ENCODE data around the gene SP5. TPM values are rescaled to one million over a fixed set of nuclear protein-coding genes. Genes with fewer than 3 reads are reported as not detected.

SP5 gene
- total RNA-seq, 2 donors from 2014 or later, result 1.4 TPM; not detected in 1

DNA sequence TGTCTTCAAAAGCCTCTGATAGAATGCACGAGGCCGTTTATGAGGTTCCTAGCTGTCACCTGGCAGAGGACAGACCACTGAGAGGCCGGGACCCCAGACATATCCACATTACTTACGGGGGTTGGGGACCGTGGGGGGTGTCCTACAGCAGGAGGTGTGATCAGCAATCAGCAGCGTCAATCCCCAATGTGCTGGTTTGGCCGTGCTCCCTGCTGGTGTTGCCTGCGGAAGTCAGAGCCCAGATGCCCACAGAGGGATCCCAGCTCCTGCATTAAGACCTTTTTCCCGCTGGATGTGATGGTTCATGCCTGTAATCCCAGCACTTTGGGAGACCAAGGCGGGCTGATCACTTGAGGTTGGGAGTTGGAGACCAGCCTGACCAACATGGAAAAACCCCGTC is 20.8 kb upstream of the SP5 start:
- H3K9me3 Mint-ChIP-seq, result no peaks in the 10 kb centered on the region
- DNase-seq, result no peak
- no peaks in the 10 kb centered on the region for H3K4me1 Mint-ChIP-seq (ENCODE audit: low read depth)
- H3K27me3 Mint-ChIP-seq (ENCODE audit: low read depth), result peaks cover 10% of the 10 kb centered on the region
- H3K36me3 Mint-ChIP-seq (ENCODE audit: insufficient read depth in 2 of 2), result no peaks in the 10 kb centered on the region
- H3K4me3 Mint-ChIP-seq, result no peak overlapping the region
- no peak overlapping the region for H3K27ac Mint-ChIP-seq
- ATAC-seq (replicated peaks in 1 of 2), result no peak

GRCh38 chr2:170695521-170696410 is 19.4 kb upstream of the SP5 start:
- Mint-ChIP-seq H3K27me3 (ENCODE audit: low read depth) (peaks cover 10% of the 10 kb centered on the region), H3K4me1 (ENCODE audit: low read depth) (no peaks in the 10 kb centered on the region), H3K9me3 (no peaks in the 10 kb centered on the region), H3K4me3 (no peak overlapping the region), H3K27ac (no peak overlapping the region), H3K36me3 (ENCODE audit: insufficient read depth in 2 of 2) (no peaks in the 10 kb centered on the region)
- ATAC-seq (replicated peaks in 1 of 2) (no peak), DNase-seq (no peak)

- peaks cover 0 to 2% of the 10 kb centered on the region in 2 donors for H3K9me3 Mint-ChIP-seq
- peaks cover 21% of the 10 kb centered on the region for H3K27me3 Mint-ChIP-seq (ENCODE audit: low read depth)
- H3K36me3 Mint-ChIP-seq (ENCODE audit: insufficient read depth in 2 of 2), result no peaks in the 10 kb centered on the region
- H3K4me3 Mint-ChIP-seq, result no peak overlapping the region
- no peaks in the 10 kb centered on the region for H3K4me1 Mint-ChIP-seq (ENCODE audit: low read depth)
- H3K27ac Mint-ChIP-seq, result no peak overlapping the region
- ATAC-seq (replicated peaks in 1 of 2) (no peak), DNase-seq (no peak)
Observed at GRCh38 chr2:170696948-170697347, 18.2 kb upstream of the SP5 start.

- Mint-ChIP-seq H3K9me3 (peaks cover 2 to 3% of the 10 kb centered on the region in 2 donors), H3K27me3 (ENCODE audit: low read depth) (peaks cover 11% of the 10 kb centered on the region), H3K36me3 (ENCODE audit: insufficient read depth in 2 of 2) (no peaks in the 10 kb centered on the region), H3K27ac (no peak overlapping the region), H3K4me3 (no peak overlapping the region), H3K4me1 (ENCODE audit: low read depth) (no peaks in the 10 kb centered on the region)
- no peak for DNase-seq
- ATAC-seq (replicated peaks in 1 of 2), result no peak
Observed at GRCh38 chr2:170701011-170701410, 14.1 kb upstream of the SP5 start.

DNA sequence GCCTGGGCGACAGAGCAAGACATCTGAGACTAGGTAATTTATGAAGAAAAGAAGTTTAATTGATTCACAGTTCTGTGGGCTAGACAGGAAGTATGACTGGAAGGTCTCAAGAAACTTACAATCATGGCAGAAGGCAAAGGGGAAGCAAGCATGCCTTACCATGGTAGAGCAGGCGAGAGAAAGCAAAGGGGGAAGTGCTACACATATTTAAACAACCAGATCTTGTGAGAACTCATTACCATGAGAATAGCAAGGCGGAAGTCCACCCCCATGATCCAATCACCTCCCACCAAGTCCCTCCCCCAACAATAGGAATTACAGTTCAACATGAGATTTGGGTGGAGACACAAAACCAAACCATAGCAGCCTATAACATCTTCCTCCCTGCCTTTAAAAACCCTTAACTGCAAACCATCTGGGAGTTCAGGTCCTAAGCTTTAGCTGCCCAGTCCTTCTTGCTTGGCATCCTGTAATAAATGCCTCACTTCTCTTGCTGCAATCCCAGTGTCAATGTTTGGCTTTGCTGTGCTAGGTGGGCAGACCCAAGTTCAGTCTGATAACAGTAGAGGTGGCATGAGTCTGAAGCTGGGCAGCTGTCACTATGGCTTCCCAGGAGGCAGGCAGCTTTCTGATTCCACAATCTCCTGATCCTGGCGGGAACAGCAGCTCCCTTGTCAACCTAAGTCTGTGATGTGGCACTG is 11.2 kb upstream of the SP5 start:
- Mint-ChIP-seq H3K9me3 (peaks cover 2 to 3% of the 10 kb centered on the region in 2 donors), H3K36me3 (ENCODE audit: insufficient read depth in 2 of 2) (no peaks in the 10 kb centered on the region)

GRCh38 chr2:170707821-170708795 is 7.0 kb upstream of the SP5 start:
- Mint-ChIP-seq H3K9me3 (peaks cover 0 to under 1% of the 10 kb centered on the region in 2 donors), H3K4me1 (ENCODE audit: low read depth) (peaks cover 19% of the 10 kb centered on the region), H3K36me3 (ENCODE audit: insufficient read depth in 2 of 2) (no peaks in the 10 kb centered on the region), H3K27ac (no peak overlapping the region), H3K4me3 (no peak overlapping the region), H3K27me3 (ENCODE audit: low read depth) (peaks cover 56% of the 10 kb centered on the region)
- no peak for DNase-seq
- ATAC-seq (replicated peaks in 1 of 2), result no peak

More for the DNA sequence above, 11.2 kb upstream of the SP5 start:
- ATAC-seq (replicated peaks in 1 of 2), result no peak
- no peak overlapping the region for H3K4me3 Mint-ChIP-seq
- H3K27ac Mint-ChIP-seq, result no peak overlapping the region
- DNase-seq, result no peak
- peaks cover 8% of the 10 kb centered on the region for H3K4me1 Mint-ChIP-seq (ENCODE audit: low read depth)
- peaks cover 29% of the 10 kb centered on the region for H3K27me3 Mint-ChIP-seq (ENCODE audit: low read depth)

DNA sequence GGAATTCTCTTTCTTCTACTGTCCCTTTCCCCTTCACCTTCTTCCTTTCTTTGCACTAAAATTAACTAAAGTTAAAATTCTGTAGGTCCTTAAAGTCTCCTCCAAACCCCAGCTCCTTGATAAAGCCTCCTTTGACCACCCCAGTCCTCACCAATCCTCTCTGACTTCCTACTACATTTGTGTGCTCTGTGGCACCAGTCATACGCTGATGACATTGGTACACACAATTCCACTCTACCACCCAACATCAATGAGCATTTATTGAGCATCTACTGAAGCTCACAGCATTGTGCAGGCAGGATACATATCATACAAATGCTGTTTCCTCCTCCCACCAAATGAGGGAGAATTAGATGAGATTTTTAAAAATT is 4.5 kb upstream of the SP5 start:
- no peaks in the 10 kb centered on the region for H3K9me3 Mint-ChIP-seq
- DNase-seq (no peak), ATAC-seq (replicated peaks in 1 of 2) (no peak)
- H3K4me3 Mint-ChIP-seq, result no peak overlapping the region
- H3K27ac Mint-ChIP-seq, result no peak overlapping the region
- H3K36me3 Mint-ChIP-seq (ENCODE audit: insufficient read depth in 2 of 2), result peaks cover 3 to 4% of the 10 kb centered on the region in 2 donors
- H3K27me3 Mint-ChIP-seq (ENCODE audit: low read depth), result peaks cover 72% of the 10 kb centered on the region
- H3K4me1 Mint-ChIP-seq (ENCODE audit: low read depth), result peaks cover 31% of the 10 kb centered on the region

DNA sequence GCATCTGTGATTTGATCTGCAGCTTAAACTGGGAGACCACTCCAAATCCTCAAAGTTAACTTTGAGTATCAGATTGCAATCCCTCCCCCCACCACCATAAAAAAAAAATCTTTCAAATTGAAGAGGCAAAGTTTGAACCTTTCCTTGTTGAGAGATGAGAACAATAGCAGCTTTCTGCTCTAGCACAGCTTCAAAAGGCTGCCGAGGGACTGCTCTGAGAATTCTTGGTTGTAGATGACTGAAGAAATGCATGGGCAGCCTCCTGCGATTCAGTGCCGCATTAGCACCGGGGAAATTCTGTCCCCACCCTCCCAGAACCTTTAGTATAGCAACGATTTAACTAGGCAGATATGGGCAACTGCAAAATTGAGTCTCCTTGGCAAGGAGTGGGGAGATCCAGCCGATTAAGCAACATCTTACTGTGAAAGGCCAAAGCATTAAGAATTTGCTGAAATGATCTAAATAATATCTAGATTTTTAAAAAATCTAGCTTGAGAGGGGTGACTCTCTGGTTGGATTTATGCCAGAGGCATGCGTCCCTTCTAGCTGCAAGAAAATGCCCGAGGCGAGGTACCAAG is 3.9 kb upstream of the SP5 start:
- no peaks in the 10 kb centered on the region for H3K9me3 Mint-ChIP-seq
- peak overlapping the region; percentile 10 to 23 for H3K4me3 Mint-ChIP-seq
- DNase-seq (no peak), ATAC-seq (replicated peaks in 1 of 2) (no peak)
- H3K4me1 Mint-ChIP-seq (ENCODE audit: low read depth), result peaks cover 33% of the 10 kb centered on the region
- H3K36me3 Mint-ChIP-seq (ENCODE audit: insufficient read depth in 2 of 2), result peaks cover 4% of the 10 kb centered on the region in 2 donors
- peaks cover 75% of the 10 kb centered on the region for H3K27me3 Mint-ChIP-seq (ENCODE audit: low read depth)
- no peak overlapping the region for H3K27ac Mint-ChIP-seq

DNA sequence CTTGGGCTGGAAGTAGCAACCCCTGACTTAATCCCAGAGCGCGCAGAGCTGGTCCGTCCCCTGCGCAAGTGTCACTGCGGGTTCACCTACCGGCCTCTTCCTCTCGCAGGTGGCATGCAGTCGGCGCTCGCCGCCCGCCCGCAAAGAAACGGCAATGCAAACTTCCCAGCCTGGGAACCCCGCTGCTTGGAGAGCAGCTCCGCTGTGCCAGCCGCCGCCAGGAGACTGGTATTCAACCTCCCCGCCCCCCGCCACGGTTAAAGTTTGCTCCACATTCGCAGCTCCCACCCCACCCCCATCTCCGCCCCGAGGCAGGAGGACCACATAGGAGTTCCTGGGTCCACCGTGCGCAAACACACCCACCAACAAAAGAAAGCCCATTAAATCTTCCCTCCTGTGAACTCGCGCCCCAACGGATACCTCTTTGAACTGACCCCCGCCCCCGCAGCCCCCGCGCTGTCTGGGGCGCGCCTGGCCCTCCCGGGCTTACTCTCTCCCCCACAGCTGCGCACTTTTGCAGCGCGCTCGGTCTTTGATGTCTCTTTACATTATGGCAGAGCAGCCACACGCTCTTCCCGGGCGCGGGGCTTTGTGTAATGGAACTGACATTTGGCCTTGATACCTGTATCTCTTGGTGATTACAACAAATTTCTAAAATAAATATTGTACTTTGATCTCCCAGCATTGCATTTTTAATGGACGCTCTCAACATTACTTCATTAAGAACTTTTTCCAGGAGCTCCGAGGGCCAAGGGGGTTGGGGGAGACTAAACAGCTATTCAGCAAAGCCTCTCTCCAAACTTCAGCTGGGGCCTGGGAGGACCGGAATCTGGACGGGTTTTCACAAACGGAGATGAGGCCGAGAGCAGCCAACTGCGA is 3.1 kb upstream of the SP5 start:
- ATAC-seq (replicated peaks in 1 of 2), result no peak

GRCh38 chr2:170712653-170713542 is 2.2 kb upstream of the SP5 start:
- H3K4me3 Mint-ChIP-seq, result peak overlapping the region; percentile 74 to 75
- H3K27me3 Mint-ChIP-seq (ENCODE audit: low read depth), result peaks cover 79% of the 10 kb centered on the region
- H3K9me3 Mint-ChIP-seq, result no peaks in the 10 kb centered on the region
- DNase-seq (peak in 1 of 2 donors; percentile 4), ATAC-seq (replicated peaks in 1 of 2) (no peak)
- H3K27ac Mint-ChIP-seq, result peak overlapping the region; percentile 38
- peaks cover 43% of the 10 kb centered on the region for H3K4me1 Mint-ChIP-seq (ENCODE audit: low read depth)
- peaks cover 4% of the 10 kb centered on the region in 2 donors for H3K36me3 Mint-ChIP-seq (ENCODE audit: insufficient read depth in 2 of 2)

More for the DNA sequence above, 3.1 kb upstream of the SP5 start:
- peaks cover 4% of the 10 kb centered on the region in 2 donors for H3K36me3 Mint-ChIP-seq (ENCODE audit: insufficient read depth in 2 of 2)
- H3K27ac Mint-ChIP-seq, result peak overlapping the region; percentile 38
- peaks cover 77% of the 10 kb centered on the region for H3K27me3 Mint-ChIP-seq (ENCODE audit: low read depth)
- peak; percentile 12 to 23 for DNase-seq
- H3K4me1 Mint-ChIP-seq (ENCODE audit: low read depth), result peaks cover 35% of the 10 kb centered on the region
- no peaks in the 10 kb centered on the region for H3K9me3 Mint-ChIP-seq
- peak overlapping the region; percentile 74 to 75 for H3K4me3 Mint-ChIP-seq

Measured in activated T-cell treated with anti-CD3 and anti-CD28 coated beads, Interleukin-2, amount 50 U/mL, for 72 hours (primary cell).